K562 (cell line): ENCODE data around the gene LGALS8. TPM values are rescaled to one million over a fixed set of nuclear protein-coding genes. Genes with fewer than 3 reads are reported as not detected.

Experiments
- ARID2 ChIP-seq: fragments of 450-650 bp; IDR thresholded peaks from 2 replicates; pipeline ENCODE4 v1.6.1; 2017; ENCODE audit warnings: antibody characterized with exemption, mild to moderate bottlenecking
- BACH1 ChIP-seq: fragments of 200-800 bp; sonication (Bioruptor generic); IDR thresholded peaks from 2 replicates; pipeline ENCODE4 v1.6.1; 2016; ENCODE audit warnings: missing genetic modification characterization, missing compliant biosample characterization
- C11orf30 ChIP-seq: fragments of 450-650 bp; IDR thresholded peaks from 2 replicates; pipeline ENCODE4 v1.6.1; 2016; ENCODE audit warnings: low read depth, mild to moderate bottlenecking
- DPF2 ChIP-seq: fragments of 450-650 bp; IDR thresholded peaks from 2 replicates; pipeline ENCODE4 v1.6.1; 2016
- HDAC2 ChIP-seq: fragments of 450-650 bp; IDR thresholded peaks from 2 replicates; pipeline ENCODE4 v1.6.1; 2016; ENCODE audit warnings: mild to moderate bottlenecking
- NCOA2 ChIP-seq, 2 experiments: fragments of 450-650 bp; IDR thresholded peaks; 2 replicates each; pipeline ENCODE4 v1.6.1; 2018; ENCODE audit warnings: mild to moderate bottlenecking in 2 of 2, moderate library complexity in 1 of 2; ENCODE audit not compliant: partially characterized antibody in 2 of 2
- NFE2 ChIP-seq: IDR thresholded peaks from 2 replicates; pipeline ENCODE4 v1.6.1; 2014; ENCODE audit warnings: antibody characterized with exemption, low read depth
- PML ChIP-seq: IDR thresholded peaks from 2 replicates; pipeline ENCODE4 v1.6.1; 2012; ENCODE audit warnings: low read length, inconsistent platforms
- RNF2 ChIP-seq: sonication (generic); IDR thresholded peaks from 2 replicates; pipeline ENCODE4 v1.6.1; 2016
- TBP ChIP-seq: optimal IDR thresholded peaks from 2 replicates; pipeline ENCODE3; 2011; ENCODE audit warnings: low read depth, low read length, improper control_type of control experiment
- TCF3 ChIP-seq: sonication (generic); formaldehyde crosslinking; IDR thresholded peaks from 2 replicates; pipeline ENCODE4 v1.4.0; 2020; ENCODE audit warnings: mild to moderate bottlenecking, missing genetic modification reagents
- ZNF224 ChIP-seq: sonication (generic); formaldehyde crosslinking; IDR thresholded peaks from 2 replicates; pipeline ENCODE4 v1.8.0; 2022; ENCODE audit warnings: mild to moderate bottlenecking, missing genetic modification reagents
- ZNF232 ChIP-seq: sonication (generic); formaldehyde crosslinking; IDR thresholded peaks from 2 replicates; pipeline ENCODE4 v1.8.0; 2022; ENCODE audit warnings: mild to moderate bottlenecking, missing genetic modification reagents
- ZNF253 ChIP-seq: fragments of 250-450 bp; sonication (Bioruptor Pico); conservative IDR thresholded peaks from 2 replicates; pipeline ENCODE4 v1.6.1; 2021; ENCODE audit warnings: mild to moderate bottlenecking
- ZNF282 ChIP-seq: sonication (generic); formaldehyde crosslinking; IDR thresholded peaks from 2 replicates; pipeline ENCODE4 v1.8.1; 2023; ENCODE audit warnings: missing genetic modification reagents
- polyA plus RNA-seq, 8 experiments: library from polyadenylated mRNA; depleted of rRNA in 4 of 8; stranded (reverse) in 5 of 8; unstranded in 3 of 8; fragments of >200 nt; fragmentation: Nextera tagmentation in 2 of 8; fragmentation: Illumina TruSeq in 1 of 8; extraction: Ambion mirVana in 2 of 8; extraction: Trizol in 1 of 8; gene quantifications; 2 replicates each; pipeline versions ENCODE4 v1.2.1 to v1.2.3, GENCODE V29; 2011 to 2014; ENCODE audit warnings: inconsistent platforms in 1 of 8, missing spikeins in 1 of 8
- total RNA-seq, 7 experiments: library from RNA; depleted of rRNA in 6 of 7; stranded (reverse); fragments of >200 nt in 6 of 7; fragmentation: Illumina TruSeq in 2 of 7; extraction: Trizol in 2 of 7; gene quantifications; 2 replicates each; pipeline versions ENCODE4 v1.2.1 to v1.2.3, GENCODE V29; 2011 to 2021; ENCODE audit warnings: low replicate concordance in 1 of 7
- TF ChIP-seq, protein P1 (sequence below), 2 experiments: fragments of 250-450 bp in 1 of 2; fragments of 450-650 bp in 1 of 2; sonication (Bioruptor Pico) in 1 of 2; IDR thresholded peaks; 2 replicates each; pipeline versions ENCODE4 v1.6.1 to v1.8.0; 2016 to 2021; ENCODE audit warnings: mild to moderate bottlenecking in 2 of 2, moderate library complexity in 2 of 2, missing compliant biosample characterization in 1 of 2, missing genetic modification characterization in 1 of 2
- TF ChIP-seq, protein P2 (sequence below): sonication (generic); formaldehyde crosslinking; IDR thresholded peaks from 2 replicates; pipeline ENCODE4 v1.5.0; 2020; ENCODE audit warnings: missing genetic modification reagents
- TF ChIP-seq, protein P3 (sequence below): fragments of 450-650 bp; conservative IDR thresholded peaks from 2 replicates; pipeline ENCODE4 v1.6.1; 2016; ENCODE audit warnings: missing genetic modification characterization, low read depth, mild to moderate bottlenecking, missing compliant biosample characterization, moderate library complexity
- TF ChIP-seq, protein P4 (sequence below): fragments of 250-450 bp; sonication (Bioruptor Pico); IDR thresholded peaks from 2 replicates; pipeline ENCODE4 v1.4.0; 2020; ENCODE audit warnings: borderline replicate concordance
- TF ChIP-seq, protein P5 (sequence below): fragments of 250-450 bp; sonication (Bioruptor Pico); IDR thresholded peaks from 2 replicates; pipeline ENCODE4 v1.8.0; 2022; ENCODE audit warnings: moderate library complexity, mild to moderate bottlenecking, inconsistent platforms
- TF ChIP-seq, protein P6 (sequence below): fragments of 450-650 bp; IDR thresholded peaks from 2 replicates; pipeline ENCODE4 v1.6.1; 2016; ENCODE audit warnings: borderline replicate concordance

LGALS8 gene
- total and polyA plus RNA-seq, 9 of the 15 experiments (the other 6 are each of a cell fraction or from before 2014, with no cell fraction given): 57.4 to 87.7 (median 70.3) TPM

DNA sequence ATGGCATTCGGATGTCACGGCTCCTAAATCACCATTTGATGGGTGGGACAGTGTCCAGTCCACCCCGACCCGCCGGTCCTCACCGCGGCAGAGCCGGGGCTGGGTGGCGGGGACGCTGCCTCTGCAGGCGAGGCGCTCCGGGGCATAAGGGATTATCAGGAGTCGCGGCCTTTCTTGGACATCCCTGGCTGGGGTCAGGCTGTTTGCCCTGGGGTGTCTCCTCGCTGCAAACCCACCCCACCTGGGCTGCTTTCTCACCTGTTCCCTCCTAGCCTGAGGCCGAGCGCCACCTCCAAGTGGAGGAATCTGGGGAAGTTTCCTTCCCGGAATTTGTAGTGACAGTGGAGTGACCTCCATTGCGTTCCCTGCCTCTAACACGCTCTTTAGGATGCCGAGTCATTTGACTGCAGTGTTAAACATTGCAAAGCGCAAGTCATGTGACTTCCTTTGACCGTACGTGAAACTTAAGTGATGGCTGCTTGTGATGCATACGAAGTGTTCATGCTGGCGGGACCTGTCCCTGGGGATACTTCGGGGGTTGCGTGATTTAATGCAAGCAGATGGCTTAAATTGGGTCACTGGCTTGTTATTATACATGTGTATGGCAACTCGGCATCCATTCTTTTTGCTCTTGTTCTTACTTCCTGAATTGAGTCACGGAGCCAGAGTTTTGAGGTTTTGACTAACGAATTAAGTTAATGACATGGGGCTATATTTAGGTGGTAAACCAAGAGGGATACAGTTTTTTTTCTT lies 536 bp downstream of the LGALS8 start (continued):
- TF ChIP-seq DPF2 (peak; percentile 62; the same call in 1 of the 2 replicates), ZNF282 (CRISPR knock-in tag) (no peak), TCF3 (peak; percentile 25), PML (peak; percentile 39; the same call in 1 of the 2 replicates), ZNF232 (CRISPR knock-in tag) (peak; percentile 65; the same call in 1 of the 2 replicates), ZNF224 (CRISPR knock-in tag) (peak; percentile 78), NFE2 (peak; percentile 96), TBP (peak; percentile 90), ARID2 (no peak), BACH1 (tag) (no peak; the same call in 1 of the 2 replicates), C11orf30 (peak; percentile 91), NCOA2 (IDR thresholded peaks at IDR 0.05; ENCODE audit: partially characterized antibody in 2 of 2) (no peak), ZNF253 (CRISPR knock-in tag) (no peak), HDAC2 (peak; percentile 54; the same call in 1 of the 2 replicates), RNF2 (no peak; the same call in 1 of the 2 replicates)
- TF ChIP-seq, protein P1, sequence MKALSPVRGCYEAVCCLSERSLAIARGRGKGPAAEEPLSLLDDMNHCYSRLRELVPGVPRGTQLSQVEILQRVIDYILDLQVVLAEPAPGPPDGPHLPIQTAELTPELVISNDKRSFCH (CRISPR knock-in tag; IDR thresholded peaks at IDR 0.05): no peak
- TF ChIP-seq, protein P1 (tag; IDR thresholded peaks at IDR 0.05): peak; percentile 57; the same call in 1 of the 2 replicates
- TF ChIP-seq, protein P2, sequence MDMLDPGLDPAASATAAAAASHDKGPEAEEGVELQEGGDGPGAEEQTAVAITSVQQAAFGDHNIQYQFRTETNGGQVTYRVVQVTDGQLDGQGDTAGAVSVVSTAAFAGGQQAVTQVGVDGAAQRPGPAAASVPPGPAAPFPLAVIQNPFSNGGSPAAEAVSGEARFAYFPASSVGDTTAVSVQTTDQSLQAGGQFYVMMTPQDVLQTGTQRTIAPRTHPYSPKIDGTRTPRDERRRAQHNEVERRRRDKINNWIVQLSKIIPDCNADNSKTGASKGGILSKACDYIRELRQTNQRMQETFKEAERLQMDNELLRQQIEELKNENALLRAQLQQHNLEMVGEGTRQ: peak; percentile 91
- TF ChIP-seq, protein P3, sequence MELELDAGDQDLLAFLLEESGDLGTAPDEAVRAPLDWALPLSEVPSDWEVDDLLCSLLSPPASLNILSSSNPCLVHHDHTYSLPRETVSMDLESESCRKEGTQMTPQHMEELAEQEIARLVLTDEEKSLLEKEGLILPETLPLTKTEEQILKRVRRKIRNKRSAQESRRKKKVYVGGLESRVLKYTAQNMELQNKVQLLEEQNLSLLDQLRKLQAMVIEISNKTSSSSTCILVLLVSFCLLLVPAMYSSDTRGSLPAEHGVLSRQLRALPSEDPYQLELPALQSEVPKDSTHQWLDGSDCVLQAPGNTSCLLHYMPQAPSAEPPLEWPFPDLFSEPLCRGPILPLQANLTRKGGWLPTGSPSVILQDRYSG (tag): peak; percentile 63; the same call in 1 of the 2 replicates
- TF ChIP-seq, protein P4, sequence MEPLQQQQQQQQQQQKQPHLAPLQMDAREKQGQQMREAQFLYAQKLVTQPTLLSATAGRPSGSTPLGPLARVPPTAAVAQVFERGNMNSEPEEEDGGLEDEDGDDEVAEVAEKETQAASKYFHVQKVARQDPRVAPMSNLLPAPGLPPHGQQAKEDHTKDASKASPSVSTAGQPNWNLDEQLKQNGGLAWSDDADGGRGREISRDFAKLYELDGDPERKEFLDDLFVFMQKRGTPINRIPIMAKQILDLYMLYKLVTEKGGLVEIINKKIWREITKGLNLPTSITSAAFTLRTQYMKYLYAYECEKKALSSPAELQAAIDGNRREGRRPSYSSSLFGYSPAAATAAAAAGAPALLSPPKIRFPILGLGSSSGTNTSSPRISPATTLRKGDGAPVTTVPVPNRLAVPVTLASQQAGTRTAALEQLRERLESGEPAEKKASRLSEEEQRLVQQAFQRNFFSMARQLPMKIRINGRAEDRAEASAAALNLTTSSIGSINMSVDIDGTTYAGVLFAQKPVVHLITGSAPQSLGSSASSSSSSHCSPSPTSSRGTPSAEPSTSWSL (CRISPR knock-in tag): peak; percentile 64; the same call in 1 of the 2 replicates
- TF ChIP-seq, protein P5, sequence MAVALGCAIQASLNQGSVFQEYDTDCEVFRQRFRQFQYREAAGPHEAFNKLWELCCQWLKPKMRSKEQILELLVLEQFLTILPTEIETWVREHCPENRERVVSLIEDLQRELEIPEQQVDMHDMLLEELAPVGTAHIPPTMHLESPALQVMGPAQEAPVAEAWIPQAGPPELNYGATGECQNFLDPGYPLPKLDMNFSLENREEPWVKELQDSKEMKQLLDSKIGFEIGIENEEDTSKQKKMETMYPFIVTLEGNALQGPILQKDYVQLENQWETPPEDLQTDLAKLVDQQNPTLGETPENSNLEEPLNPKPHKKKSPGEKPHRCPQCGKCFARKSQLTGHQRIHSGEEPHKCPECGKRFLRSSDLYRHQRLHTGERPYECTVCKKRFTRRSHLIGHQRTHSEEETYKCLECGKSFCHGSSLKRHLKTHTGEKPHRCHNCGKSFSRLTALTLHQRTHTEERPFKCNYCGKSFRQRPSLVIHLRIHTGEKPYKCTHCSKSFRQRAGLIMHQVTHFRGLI (CRISPR knock-in tag): peak; percentile 65; the same call in 1 of the 2 replicates
- TF ChIP-seq, protein P6, sequence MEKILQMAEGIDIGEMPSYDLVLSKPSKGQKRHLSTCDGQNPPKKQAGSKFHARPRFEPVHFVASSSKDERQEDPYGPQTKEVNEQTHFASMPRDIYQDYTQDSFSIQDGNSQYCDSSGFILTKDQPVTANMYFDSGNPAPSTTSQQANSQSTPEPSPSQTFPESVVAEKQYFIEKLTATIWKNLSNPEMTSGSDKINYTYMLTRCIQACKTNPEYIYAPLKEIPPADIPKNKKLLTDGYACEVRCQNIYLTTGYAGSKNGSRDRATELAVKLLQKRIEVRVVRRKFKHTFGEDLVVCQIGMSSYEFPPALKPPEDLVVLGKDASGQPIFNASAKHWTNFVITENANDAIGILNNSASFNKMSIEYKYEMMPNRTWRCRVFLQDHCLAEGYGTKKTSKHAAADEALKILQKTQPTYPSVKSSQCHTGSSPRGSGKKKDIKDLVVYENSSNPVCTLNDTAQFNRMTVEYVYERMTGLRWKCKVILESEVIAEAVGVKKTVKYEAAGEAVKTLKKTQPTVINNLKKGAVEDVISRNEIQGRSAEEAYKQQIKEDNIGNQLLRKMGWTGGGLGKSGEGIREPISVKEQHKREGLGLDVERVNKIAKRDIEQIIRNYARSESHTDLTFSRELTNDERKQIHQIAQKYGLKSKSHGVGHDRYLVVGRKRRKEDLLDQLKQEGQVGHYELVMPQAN: peak; percentile 74; the same call in 1 of the 2 replicates
